HG03342 (cell line): Measurements from ENCODE around the gene TBC1D19.

Experiments
- ATAC-seq: cut with Tn5 transposase; IDR thresholded peaks from one replicate; pipeline ENCODE4 v1.9.1; 2021; ENCODE audit warnings: mild to moderate bottlenecking, moderate library complexity; ENCODE audit not compliant: unreplicated experiment

Gene TBC1D19

DNA sequence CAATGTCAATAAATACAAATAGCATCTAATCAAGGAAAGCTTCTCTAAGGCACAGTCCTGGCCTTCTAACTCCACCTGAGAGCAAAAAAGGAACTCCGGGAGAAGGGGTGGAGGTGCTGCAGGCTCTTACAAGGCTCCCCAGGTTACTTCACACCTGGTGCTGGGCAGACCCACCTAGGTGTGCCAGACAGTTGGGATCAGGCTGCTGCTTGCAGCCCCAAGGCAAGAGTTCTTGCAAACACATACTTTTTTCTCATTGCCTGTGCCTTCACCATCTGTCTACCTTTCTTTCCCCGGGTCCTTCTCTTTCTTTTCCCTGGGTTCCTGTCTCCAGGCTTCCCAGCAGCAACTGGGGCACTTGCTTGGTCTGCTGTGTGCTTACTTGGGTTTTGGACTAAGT, 195.3 kb downstream of the TBC1D19 start:
- ATAC-seq, result no peak

DNA sequence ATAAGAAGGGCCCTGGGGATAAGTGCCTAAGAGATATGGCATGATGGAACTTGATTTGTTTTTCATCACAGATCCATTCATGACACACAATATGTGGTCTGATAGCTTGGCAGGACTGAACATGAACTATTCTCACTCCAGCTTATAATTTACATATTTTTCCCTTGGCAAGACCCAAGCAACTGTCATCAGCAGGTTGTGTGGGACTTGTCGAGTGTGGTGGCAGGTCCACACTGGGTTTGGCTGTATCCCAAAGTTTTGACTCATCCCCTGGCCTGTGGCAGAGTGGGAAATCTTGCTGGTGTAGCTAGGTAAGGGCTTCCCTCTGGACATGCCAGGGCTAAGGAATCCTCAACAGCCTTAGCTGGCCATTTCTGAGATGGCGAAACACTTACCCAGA, 195.8 kb downstream of the TBC1D19 start:
- no peak for ATAC-seq

DNA sequence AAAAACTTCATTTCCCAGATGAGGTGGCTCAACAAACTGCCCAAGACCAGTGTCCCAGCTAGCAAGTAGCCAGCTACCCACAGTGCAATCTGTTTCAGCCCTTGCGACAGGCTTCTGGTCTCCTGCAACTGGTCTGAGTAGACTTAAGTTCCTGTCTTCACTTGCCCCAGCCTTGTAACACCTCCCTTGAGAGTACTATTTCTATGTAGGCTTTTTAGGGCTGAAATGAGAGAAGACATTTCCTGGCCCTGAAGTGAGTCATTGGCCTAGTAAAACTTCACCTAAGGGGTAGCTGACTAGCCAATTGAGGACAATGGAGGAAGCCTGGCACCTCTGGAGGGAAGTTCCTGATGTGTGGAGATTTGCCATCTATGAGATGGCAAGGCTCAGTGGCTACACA, 196.7 kb downstream of the TBC1D19 start:
- ATAC-seq, result peak; percentile 87

DNA sequence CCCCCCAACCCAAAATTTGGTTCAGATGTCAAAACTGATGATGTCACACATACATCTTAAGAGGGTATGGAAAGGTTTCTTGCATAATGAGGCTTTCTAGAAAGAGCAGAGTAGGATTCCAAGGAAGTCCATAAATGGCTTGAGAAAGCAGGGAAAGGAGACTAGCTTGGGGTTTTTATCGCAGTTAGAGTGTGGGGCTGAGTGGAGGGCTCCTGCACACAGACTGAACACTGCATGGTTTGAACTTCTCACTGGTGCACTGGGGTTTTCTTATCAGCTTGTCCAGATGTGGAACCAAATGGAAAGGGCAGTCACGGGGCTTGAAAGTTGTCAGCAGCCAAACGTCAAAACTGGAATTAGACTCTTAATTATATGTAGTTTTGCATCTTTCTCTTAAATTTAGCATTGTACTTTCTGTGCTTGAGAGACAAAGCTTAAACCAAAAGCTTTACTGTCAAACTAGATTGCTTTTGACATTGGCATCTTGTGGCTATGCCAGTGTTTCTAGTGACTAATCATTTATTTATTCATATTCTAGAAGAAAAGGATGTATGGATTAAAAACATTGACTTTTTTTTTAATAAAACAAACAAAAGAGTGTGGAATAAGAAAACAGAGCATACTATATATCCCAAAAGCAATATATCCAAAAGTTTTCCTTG, 198.4 kb downstream of the TBC1D19 start:
- no peak for ATAC-seq

DNA sequence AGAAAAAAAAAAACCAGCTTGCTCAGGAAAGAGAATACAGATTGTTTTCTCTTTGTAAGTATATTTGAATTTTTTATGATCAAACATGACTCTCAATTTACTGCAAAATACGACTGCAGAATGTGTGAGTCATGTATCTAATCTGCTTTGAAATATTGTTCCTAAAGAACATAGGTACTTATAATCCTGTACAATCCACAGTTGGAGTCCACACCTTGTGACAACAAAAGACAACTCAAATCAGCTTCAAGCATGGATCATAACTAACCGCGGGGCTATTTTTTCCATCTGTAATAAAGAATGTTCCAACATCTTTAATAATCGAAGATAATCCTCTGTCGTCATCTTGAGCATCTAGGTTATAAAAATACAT, 198.9 kb downstream of the TBC1D19 start:
- ATAC-seq, result no peak

DNA sequence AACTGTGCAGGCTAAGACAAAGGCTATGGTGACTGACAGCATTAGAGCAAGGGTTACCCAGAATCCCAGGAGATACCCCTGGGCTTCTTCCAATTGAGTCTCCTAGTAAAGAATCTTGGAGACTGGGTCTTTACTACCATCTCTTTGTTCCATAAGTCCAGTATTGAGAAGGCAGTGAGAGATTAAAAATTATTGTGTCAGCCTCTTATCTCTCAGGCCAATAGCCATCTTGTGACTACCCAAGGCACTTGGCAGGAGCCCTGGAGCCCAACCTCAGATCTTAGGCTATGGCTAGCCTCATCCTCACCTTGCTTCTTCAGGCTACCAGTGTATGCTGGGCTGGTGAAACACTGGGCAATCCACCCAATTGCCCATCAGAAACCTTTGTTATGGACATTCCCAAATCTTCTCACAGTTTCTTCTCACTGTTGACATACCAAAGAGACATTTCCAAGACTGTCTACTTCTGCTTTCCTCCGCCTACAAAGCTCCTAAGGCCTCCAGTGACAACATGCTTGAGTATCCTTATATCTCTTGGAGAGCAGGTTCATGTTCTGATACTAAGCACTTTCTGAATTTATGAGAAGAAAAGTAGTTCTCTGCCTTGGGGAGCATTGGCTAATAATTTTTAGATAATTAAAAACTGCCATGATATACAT, 200.5 kb downstream of the TBC1D19 start:
- no peak for ATAC-seq

DNA sequence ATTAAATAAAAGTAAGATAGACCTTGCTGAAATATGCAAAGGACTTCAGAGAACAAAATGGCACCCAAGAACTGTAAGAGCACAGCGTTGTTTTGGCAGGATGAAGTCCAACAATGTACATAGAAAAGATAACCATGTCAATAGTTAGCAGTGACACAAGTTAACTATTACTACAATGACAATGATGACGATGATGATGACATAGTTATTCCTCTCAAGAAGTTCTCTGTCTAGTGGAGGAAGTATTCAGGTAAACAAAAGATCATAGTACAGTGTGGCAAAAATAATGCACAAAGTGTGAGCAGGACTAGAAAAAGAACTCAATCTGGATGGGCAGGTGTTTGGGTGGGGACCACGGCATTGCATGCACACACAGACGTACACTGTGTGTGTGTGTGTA, 201.4 kb downstream of the TBC1D19 start:
- no peak for ATAC-seq

DNA sequence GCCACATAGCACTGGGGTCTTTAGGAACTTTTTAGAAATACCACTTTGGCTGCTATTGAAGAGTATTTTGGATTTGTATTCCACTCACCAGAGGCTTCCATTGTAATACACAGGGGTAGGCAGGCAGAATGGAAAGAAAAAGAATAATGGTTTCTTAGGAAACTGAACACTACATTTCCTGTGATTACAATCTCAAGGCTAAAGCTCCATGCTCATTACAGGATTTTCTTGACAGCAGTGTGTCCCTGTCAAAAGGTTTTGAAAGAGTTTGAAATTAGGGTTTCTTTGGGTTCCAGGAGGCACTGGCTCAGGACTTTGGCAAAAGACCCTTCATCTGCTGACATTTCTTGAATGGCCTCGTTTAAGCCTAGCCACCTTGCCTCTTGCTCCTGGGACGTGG, 201.9 kb downstream of the TBC1D19 start:
- ATAC-seq, result no peak

DNA sequence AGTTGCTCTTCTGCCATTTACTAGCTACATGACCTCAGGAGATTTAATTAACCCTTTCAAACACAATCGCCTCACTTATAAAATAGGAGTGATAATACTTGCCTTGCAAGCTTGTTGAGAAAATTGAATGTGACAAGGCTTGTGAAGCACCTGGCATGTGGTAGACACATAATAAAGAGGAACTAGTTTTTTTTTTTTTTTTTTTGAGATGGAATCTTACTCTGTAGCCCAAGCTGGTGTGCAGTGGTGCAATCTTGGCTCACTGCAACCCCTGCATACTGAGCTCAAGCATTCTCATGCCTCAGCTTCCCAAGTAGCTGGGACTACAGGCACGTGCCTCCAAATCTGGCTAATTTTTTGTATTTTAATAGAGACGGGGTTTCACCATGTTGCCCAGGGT, 203.0 kb downstream of the TBC1D19 start:
- ATAC-seq, result no peak

DNA sequence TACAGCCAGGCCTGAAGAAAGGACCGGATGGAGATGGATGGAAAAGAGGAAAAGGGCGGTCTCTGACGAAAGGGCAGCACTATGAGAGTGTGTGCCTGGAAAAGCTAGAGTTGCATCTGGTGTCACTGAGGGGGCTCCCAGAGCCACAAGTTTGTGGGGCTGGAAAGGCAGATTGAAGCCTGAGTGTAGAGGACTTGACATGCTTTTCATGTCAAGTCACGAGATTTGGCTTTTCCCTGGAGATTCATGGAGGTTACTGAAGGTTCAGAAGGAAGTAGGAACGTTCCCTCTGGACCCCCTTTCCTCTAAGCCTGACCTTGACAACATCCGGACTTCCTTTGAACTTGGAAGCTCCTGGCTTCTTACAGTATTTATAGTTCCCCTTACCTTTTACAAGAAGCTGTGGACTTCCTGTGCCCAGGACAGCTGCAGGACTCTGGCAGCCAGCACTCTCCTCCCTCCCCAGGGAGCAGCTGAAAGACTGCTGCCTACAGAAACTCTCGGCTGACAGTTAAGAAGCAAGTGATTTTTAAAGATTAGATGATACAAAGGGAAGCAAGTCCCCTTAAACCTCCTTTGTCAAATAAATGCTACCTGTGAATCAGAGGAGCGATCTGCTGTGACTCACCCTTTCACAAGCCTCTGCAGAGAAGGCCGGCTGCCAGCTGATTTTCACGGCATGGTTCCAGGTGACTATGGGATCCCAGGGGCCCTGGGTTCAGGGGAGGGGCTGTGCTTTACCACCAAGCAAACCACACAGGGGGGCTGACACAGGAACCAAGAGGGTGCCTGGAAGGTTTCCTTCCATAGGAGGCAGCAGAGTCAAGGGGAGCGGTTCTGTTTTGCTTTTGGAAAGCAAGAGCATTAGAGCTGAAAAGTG, 203.8 kb downstream of the TBC1D19 start:
- peak; percentile 40 for ATAC-seq

DNA sequence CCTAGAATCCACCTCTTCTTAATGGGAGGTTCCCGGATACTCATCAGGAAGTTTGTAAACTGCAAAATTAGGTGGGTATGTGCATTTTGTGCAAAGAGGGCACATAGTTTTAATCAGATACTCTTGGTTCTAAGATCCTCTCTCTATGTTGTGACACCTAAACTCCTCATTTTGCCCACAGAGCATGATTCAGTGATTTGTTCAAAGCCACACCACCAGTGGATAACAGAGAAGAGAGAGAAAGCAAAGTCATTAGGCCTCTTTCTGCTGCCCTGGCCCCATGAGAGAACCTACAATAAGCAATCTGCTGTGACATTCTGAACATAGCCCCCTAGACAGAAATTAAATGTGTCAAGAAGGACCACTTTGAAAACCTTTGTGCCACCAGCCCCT, 204.5 kb downstream of the TBC1D19 start:
- no peak for ATAC-seq

DNA sequence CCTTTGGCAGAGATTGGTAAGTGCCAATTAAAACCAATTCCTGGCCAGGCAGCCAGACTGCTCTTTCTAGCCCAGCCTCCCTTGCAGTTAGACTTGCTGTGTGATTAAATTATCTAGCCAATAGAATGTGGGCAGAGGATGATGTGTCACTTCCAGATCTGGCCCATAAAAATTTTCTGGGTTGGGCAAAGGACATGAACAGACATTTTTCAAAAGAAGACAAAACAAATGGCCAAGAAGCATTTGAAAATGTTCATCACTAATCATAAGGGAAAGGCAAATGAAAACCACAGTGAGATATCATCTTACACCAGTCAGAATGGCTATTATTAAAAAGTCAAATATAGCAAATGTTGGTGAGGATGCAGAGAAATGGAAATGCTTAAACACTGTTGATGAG, 205.3 kb downstream of the TBC1D19 start:
- no peak for ATAC-seq

DNA sequence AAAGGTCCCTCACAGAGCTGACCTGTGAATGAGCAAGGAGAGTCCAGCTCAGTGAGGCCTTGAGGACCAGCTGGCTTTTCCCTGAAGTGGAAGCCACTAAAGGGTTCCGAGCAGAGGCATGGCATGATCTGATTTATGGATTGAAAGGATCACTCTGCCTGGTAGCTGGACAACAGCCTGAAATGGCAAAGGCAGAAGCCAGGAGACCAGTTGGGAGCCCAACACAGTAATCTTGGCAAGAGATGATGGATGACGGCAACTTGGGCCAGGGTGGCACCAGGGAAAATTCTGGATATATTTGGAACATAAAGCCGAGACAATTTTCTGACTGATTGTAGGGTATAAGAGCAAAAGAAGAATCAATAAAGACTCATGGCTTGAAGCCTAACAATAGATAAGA, 207.5 kb downstream of the TBC1D19 start:
- ATAC-seq, result no peak

DNA sequence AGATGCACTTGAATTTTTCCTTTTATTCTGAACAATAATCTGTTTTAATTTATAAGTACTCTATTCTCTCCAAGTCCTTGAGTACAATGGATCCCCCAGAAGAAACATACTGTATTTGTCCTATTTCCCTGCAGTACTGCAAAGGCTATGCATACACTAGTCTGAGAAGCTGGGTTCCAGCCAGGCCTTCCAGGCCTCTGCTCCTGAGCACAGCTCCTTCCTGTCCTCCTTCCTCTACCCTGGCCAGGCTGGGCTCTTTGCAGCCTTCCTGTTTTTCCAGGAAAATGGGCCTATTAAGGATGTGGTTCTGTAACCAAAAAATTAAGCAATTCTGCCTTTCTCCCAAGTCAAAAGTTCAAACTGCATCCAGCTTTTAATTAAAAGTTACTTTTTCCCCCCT, 208.8 kb downstream of the TBC1D19 start:
- ATAC-seq, result no peak

DNA sequence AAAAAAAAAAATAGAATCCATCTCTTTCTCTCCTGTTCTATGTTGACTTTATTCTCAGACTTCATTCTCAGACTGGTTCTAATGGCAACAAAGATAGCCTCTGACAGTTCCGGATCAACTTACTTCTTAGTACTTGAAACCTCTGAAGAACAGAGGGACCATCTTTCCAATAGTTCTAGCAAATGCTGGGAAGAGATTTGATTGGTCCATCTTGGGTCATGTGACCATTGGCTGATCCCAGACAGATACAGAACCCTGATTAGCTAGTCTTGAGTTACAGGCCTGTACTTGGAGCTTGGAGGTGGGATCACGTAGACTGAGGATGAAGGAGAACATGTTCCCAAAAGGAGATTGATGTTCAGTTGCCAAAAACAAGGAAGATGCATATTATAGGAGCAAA, 209.9 kb downstream of the TBC1D19 start:
- ATAC-seq, result no peak

DNA sequence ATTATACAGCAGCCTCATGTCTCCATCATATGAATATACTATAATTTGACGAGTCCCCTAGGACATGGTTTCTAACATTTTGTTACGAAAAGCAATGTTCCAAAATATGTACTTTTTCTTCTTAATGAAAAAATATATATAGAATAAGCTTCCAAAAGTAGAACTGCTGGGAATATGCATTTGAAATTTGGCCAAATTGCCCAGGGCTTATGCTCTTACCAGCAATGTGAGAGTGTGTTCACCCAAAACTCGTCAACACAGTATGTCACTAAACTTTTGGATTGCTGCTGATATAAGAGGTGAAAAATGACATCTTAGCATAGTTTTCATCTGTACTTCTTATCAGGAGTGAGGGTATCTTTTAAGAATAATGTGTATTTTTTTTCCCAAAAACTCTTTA, 212.2 kb downstream of the TBC1D19 start:
- ATAC-seq, result no peak

DNA sequence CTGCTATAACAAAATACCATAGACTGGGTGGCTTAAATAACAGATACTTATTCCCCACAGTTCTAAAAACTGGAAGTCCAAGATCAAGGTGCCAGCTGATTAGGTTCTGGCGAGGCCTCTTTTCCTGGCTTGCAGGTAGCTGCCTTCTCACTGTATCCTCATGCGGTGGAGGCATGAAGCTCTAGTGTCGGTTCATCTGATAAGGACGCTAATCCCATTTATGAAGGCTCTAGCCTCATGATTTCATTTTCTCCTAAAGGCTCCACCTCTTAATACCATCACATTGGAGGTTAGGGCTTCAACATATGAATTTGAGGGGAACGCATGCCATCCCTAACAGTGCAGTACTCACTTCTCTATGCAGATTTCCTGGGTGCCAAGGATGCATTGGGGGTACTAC, 218.9 kb downstream of the TBC1D19 start:
- no peak for ATAC-seq

DNA sequence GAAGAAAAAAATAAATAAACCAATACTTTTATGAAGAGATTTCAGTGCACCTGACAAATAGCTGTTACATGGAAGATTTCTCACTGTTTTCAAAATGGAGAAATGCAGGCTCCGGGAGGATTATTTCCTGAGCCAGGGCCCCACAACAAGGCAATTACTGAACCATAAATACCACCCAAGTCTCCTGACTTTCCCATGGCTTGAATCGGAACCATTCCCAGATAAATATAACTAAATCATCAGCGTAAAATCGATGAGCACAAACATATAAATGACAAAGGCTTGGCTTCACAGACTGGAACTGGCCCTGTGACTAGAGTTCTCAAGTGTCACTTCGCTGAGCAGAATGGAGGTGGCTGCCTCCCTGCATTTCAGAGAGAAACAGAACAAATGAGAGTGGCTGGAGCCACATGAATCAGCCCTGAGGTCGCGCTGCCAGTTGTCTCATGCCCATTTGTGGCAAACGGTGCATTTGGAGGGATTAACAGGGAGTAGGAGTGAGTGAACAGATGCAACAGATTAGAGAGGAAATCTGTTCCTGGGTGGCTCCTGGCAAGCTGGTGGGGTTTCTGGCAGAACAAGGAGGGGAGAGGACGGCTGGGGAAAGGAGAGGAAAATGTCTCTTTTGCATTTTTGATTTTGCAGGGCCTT, 219.5 kb downstream of the TBC1D19 start:
- no peak for ATAC-seq

DNA sequence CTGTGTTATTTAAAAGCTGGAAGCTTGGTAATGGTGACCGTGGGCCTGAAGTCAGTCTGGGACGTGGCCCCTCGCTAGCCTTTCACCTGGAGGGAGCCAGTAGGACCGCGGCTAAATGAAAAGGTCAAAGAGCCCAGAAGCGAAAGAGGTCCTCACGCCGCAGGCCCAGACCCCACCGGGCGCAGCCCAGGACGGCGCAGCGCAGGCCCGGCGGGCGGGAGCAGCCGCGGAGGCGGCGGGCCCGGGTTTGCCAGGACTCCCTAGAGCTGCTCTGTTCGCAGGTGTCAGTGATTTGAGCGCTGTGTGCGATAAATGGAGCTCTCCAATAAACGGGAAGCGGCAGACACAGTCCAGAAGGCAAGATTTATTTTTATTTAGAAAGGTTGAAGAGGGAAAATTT, 220.6 kb downstream of the TBC1D19 start:
- no peak for ATAC-seq

DNA sequence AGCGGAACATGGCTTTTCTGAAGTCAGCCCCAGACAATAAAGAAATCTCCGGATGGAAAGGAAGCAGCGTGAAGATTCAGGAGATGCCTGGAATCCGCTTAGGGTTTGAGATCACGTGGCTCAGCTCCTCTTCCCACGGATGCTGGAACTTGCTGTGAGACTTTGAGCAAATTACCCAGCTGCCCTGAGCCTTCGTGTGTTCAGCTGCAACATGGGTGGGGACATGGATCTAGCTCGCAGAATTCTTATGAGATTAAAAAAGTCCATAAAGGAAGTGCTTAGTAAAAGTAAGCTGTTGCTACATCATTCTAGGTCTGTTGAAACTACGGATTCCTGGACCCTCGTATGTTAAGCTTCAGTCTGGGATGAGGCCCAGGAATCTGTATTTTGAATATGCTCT, 221.0 kb downstream of the TBC1D19 start:
- no peak for ATAC-seq
